ENCODE measurements around the gene RIN3.

DNA sequence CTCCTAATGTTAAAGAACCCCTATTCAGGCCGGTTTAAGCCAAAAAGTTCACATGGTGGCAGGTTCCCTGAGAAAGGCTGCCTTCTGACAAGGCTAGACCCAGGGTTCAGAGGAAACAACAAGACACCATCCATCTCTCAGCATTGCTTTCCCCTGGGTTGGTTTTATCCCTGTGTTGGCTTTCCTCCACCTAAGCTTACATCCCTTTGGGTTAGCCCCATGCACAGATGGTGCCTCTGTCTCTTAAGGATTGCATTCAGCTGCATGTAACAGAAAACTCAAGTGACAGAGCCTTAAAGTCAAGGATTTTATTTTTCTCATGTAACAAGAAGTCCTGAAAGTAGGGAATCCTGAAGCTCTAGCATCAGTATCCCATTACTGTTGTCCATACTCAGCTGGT, 42.8 kb upstream of the RIN3 start:
- TF ChIP-seq CEBPB (IDR thresholded peaks at IDR 0.05; ENCODE audit: low read depth, low read length) (no peak), RFX5 (IDR thresholded peaks at IDR 0.05; ENCODE audit: low read depth, low read length) (no peak), POLR2A (IDR thresholded peaks at IDR 0.05; ENCODE audit: low read depth, low read length) (no peak), MAZ (IDR thresholded peaks at IDR 0.05; ENCODE audit: borderline replicate concordance, low read depth, low read length) (no peak), RAD21 (IDR thresholded peaks at IDR 0.05; ENCODE audit: low read length) (no peak), CHD1 (IDR thresholded peaks at IDR 0.05; ENCODE audit: low read depth, low read length) (no peak), MXI1 (IDR thresholded peaks at IDR 0.05; ENCODE audit: borderline replicate concordance, low read depth, low read length) (no peak), SMC3 (IDR thresholded peaks at IDR 0.05; ENCODE audit: low read depth, low read length) (no peak), RCOR1 (IDR thresholded peaks at IDR 0.05; ENCODE audit: insufficient replicate concordance, low read length) (no peak), MAFK (IDR thresholded peaks at IDR 0.05; ENCODE audit: low read depth, low read length) (no peak), NFE2L2 (IDR thresholded peaks at IDR 0.05; ENCODE audit: low read depth, low read length) (no peak)
- TF ChIP-seq, protein P1, sequence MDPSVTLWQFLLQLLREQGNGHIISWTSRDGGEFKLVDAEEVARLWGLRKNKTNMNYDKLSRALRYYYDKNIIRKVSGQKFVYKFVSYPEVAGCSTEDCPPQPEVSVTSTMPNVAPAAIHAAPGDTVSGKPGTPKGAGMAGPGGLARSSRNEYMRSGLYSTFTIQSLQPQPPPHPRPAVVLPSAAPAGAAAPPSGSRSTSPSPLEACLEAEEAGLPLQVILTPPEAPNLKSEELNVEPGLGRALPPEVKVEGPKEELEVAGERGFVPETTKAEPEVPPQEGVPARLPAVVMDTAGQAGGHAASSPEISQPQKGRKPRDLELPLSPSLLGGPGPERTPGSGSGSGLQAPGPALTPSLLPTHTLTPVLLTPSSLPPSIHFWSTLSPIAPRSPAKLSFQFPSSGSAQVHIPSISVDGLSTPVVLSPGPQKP (IDR thresholded peaks at IDR 0.05; ENCODE audit: borderline replicate concordance, low read depth, low read length): no peak
- TF ChIP-seq, protein P2, sequence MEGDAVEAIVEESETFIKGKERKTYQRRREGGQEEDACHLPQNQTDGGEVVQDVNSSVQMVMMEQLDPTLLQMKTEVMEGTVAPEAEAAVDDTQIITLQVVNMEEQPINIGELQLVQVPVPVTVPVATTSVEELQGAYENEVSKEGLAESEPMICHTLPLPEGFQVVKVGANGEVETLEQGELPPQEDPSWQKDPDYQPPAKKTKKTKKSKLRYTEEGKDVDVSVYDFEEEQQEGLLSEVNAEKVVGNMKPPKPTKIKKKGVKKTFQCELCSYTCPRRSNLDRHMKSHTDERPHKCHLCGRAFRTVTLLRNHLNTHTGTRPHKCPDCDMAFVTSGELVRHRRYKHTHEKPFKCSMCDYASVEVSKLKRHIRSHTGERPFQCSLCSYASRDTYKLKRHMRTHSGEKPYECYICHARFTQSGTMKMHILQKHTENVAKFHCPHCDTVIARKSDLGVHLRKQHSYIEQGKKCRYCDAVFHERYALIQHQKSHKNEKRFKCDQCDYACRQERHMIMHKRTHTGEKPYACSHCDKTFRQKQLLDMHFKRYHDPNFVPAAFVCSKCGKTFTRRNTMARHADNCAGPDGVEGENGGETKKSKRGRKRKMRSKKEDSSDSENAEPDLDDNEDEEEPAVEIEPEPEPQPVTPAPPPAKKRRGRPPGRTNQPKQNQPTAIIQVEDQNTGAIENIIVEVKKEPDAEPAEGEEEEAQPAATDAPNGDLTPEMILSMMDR (conservative IDR thresholded peaks at IDR 0.05; ENCODE audit: low read depth, low read length): no peak
- TF ChIP-seq, protein P3, sequence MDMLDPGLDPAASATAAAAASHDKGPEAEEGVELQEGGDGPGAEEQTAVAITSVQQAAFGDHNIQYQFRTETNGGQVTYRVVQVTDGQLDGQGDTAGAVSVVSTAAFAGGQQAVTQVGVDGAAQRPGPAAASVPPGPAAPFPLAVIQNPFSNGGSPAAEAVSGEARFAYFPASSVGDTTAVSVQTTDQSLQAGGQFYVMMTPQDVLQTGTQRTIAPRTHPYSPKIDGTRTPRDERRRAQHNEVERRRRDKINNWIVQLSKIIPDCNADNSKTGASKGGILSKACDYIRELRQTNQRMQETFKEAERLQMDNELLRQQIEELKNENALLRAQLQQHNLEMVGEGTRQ (IDR thresholded peaks at IDR 0.05; ENCODE audit: low read depth, low read length): no peak
